ENCODE data around the gene OR10A5. TPM values are rescaled to one million over a fixed set of nuclear protein-coding genes. Genes with fewer than 3 reads are reported as not detected.

Gene OR10A5
- total and polyA plus RNA-seq, 2 donors (not counting 3 experiments of a cell fraction or from before 2014, with no cell fraction given): not detected

GRCh38 chr11:6844356-6844755 is 1.1 kb upstream of the OR10A5 start:
- Histone ChIP-seq H3K9ac (replicated peaks; ENCODE audit: extremely low read depth, insufficient read depth, low read length) (no peak overlapping the region), H3K9me3 (replicated peaks; ENCODE audit: control insufficient read depth, insufficient read depth, low read length) (no peaks in the 10 kb centered on the region), H3K9me1 (replicated peaks; ENCODE audit: control insufficient read depth, extremely low read depth, insufficient read depth, low read length) (no peaks in the 10 kb centered on the region), H3K4me1 (ENCODE audit: control insufficient read depth, extremely low read depth, insufficient read depth, low read length) (no peaks in the 10 kb centered on the region), H3K4me3 (replicated peaks in 1 of 3; ENCODE audit: insufficient read depth in 1 of 3, low read depth in 1 of 3, low read length in 3 of 3) (no peak overlapping the region), H2AFZ (ENCODE audit: low read depth, low read length) (no peak overlapping the region), H3K79me2 (ENCODE audit: control insufficient read depth, insufficient read depth, low read length) (no peaks in the 10 kb centered on the region), H3K27ac (ENCODE audit: insufficient read depth, low read depth, low read length) (no peak overlapping the region), H3K36me3 (ENCODE audit: control insufficient read depth in 2 of 2, extremely low read depth in 1 of 2, insufficient read depth in 2 of 2, low read length in 2 of 2) (no peaks in the 10 kb centered on the region), H3K27me3 (ENCODE audit: control insufficient read depth in 2 of 2, insufficient read depth in 2 of 2, low read length in 2 of 2) (peaks cover 0 to 2% of the 10 kb centered on the region in 2 experiments), H4K20me1 (replicated peaks; ENCODE audit: control insufficient read depth, extremely low read depth, insufficient read depth, low read length) (no peaks in the 10 kb centered on the region), H3K4me2 (ENCODE audit: insufficient read depth, low read length) (no peak overlapping the region)
- POLR2A ChIA-PET: no interaction called here
- FAIRE-seq: no peak
- DNase-seq (ENCODE audit: low read depth, low spot score): no peak
- BruUV-seq (replicated peaks): no TSS peak
- dilution Hi-C loops (cut with MboI; ENCODE audit: extremely low pct_ligation_motif_present, low sequenced_read_pairs): no loop called here
- intact Hi-C loops (cut with micrococcal nuclease): no loop called here
- CTCF ChIA-PET: interaction anchor here (0.7 to 0.9 kb wide), 2 partner anchors 11 to 14 kb away, joined by 3 read pairs; no protein-coding TSS in a partner anchor
- TF ChIP-seq FOS (IDR thresholded peaks at IDR 0.05; ENCODE audit: borderline replicate concordance, insufficient read depth, low read length) (no peak), MYC (IDR thresholded peaks at IDR 0.05; ENCODE audit: low read depth, low read length) (no peak), EZH2 (IDR thresholded peaks at IDR 0.05; ENCODE audit: borderline replicate concordance, low read depth, low read length, severe bottlenecking) (no peak), JUN (IDR thresholded peaks at IDR 0.05; ENCODE audit: borderline replicate concordance, insufficient read depth, insufficient read length, low read depth) (no peak), CTCF (IDR thresholded peaks at IDR 0.05; ENCODE audit: extremely low read depth in 1 of 2, insufficient read depth in 1 of 2, low read depth in 1 of 2, low read length in 2 of 2) (no peak), GATA2 (IDR thresholded peaks at IDR 0.05; ENCODE audit: insufficient read depth, insufficient read length, low read depth, low read length) (no peak), POLR2AphosphoS5 (IDR thresholded peaks at IDR 0.05; ENCODE audit: insufficient read depth, low read depth, low read length) (no peak), POLR2A (IDR thresholded peaks at IDR 0.05; ENCODE audit: low read depth, low read length) (no peak)
- TF ChIP-seq, protein P1, sequence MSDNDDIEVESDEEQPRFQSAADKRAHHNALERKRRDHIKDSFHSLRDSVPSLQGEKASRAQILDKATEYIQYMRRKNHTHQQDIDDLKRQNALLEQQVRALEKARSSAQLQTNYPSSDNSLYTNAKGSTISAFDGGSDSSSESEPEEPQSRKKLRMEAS (IDR thresholded peaks at IDR 0.05; ENCODE audit: insufficient read depth, insufficient read length): no peak

All from endothelial cell of umbilical vein (primary cell).